Adrenal gland (tissue), 5 donors: Measurements from ENCODE around the gene SSX7.
"Not testable (repeated sequence)": the region's sequence is repeated elsewhere in the genome, so short reads cannot be mapped to it uniquely, and the experiment has no call there.

Experiments
- POLR2A ChIP-seq, 2 donors: fragments of 450-650 bp; IDR thresholded peaks; one replicate each; pipeline ENCODE4 v1.6.1; 2017; ENCODE audit warnings: antibody characterized with exemption in 2 of 2, mild to moderate bottlenecking in 2 of 2, moderate library complexity in 1 of 2
- TF ChIP-seq, protein P1 (sequence below), 6 experiments: fragments of 450-650 bp in 4 of 6; fragments of 200-600 bp in 2 of 6; sonication (generic) in 1 of 6; IDR thresholded peaks; 1 replicate in 5 of 6; 2 replicates in 1 of 6; pipeline versions ENCODE4 v1.5.1 to v1.8.0; 2016 to 2021; ENCODE audit warnings: antibody characterized with exemption in 6 of 6, mild to moderate bottlenecking in 2 of 6, moderate library complexity in 1 of 6
- donor health status: DM: no; HTN: no; CAD: no.

DNA sequence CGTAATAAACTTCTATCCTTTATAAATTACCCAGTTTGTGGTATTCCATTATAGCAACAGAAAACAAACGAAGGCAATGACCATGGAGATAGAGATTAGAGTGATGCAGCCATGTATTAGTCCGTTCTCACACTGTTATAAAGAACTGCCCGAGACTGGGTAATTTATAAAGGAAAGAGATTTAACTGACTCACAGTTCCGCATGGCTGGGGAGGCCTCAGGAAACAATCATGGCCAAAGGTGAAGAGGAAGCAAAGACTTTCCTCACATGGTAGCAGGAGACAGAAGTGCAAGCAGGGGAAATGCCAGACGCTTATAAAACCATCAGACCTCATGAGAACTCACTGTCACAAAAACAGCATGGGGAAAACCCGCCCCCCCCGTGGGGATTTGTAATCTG is 34.0 kb downstream of the SSX7 start:
- TF ChIP-seq, protein P1, sequence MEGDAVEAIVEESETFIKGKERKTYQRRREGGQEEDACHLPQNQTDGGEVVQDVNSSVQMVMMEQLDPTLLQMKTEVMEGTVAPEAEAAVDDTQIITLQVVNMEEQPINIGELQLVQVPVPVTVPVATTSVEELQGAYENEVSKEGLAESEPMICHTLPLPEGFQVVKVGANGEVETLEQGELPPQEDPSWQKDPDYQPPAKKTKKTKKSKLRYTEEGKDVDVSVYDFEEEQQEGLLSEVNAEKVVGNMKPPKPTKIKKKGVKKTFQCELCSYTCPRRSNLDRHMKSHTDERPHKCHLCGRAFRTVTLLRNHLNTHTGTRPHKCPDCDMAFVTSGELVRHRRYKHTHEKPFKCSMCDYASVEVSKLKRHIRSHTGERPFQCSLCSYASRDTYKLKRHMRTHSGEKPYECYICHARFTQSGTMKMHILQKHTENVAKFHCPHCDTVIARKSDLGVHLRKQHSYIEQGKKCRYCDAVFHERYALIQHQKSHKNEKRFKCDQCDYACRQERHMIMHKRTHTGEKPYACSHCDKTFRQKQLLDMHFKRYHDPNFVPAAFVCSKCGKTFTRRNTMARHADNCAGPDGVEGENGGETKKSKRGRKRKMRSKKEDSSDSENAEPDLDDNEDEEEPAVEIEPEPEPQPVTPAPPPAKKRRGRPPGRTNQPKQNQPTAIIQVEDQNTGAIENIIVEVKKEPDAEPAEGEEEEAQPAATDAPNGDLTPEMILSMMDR (IDR thresholded peaks at IDR 0.05) = not testable (repeated sequence)
- not testable (repeated sequence) for TF ChIP-seq POLR2A (IDR thresholded peaks at IDR 0.05)
